ENCODE results near the gene PCDHGB6. TPM values are rescaled to one million over a fixed set of nuclear protein-coding genes. Genes with fewer than 3 reads are reported as not detected.
"Not testable (repeated sequence)": the region's sequence is repeated elsewhere in the genome, so short reads cannot be mapped to it uniquely, and the experiment has no call there.

Gene PCDHGB6
- total RNA-seq, 1 donor from 2014 or later: 39.4 TPM

GRCh38 chr5:141387557-141388311 is 20.1 kb upstream of the PCDHGB6 start, which contains the start of gene PCDHGB4:
PCDHGB4 (plus strand) TSS chr5:141387698; CDS start chr5:141387885, 187 bp downstream.
- not testable (repeated sequence) for H3K4me1 Mint-ChIP-seq (ENCODE audit: unreplicated experiment); H3K9me3 Mint-ChIP-seq; H3K27ac Mint-ChIP-seq; H3K27me3 Mint-ChIP-seq
- Mint-ChIP-seq H3K36me3 (peaks cover 16% of the 10 kb centered on the region), H3K4me3 (peak within 1 kb of the TSS; percentile 85)
- DNase-seq (ENCODE audit: extremely low spot score, unreplicated experiment): peak; percentile 67
- peak; percentile 67 for TF ChIP-seq CTCF (conservative IDR thresholded peaks at IDR 0.05)

DNA sequence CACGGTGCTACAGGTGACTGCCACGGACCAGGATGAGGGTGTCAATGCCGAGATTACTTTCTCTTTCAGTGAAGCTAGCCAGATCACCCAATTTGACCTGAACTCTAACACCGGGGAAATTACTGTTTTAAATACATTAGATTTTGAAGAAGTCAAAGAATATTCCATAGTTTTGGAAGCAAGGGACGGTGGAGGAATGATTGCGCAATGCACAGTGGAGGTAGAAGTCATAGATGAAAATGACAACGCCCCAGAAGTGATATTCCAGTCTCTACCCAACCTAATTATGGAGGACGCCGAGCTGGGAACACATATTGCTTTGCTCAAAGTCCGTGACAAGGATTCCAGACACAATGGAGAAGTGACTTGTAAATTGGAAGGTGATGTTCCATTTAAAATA is 19.2 kb upstream of the PCDHGB6 start:
- TF ChIP-seq CTCF (conservative IDR thresholded peaks at IDR 0.05): no peak
- Mint-ChIP-seq H3K27me3 (no peaks in the 10 kb centered on the region), H3K36me3 (peaks cover 16% of the 10 kb centered on the region), H3K27ac (no peak overlapping the region), H3K9me3 (peaks cover 6% of the 10 kb centered on the region), H3K4me1 (ENCODE audit: unreplicated experiment) (no peaks in the 10 kb centered on the region), H3K4me3 (peak overlapping the region; percentile 68)
- DNase-seq (ENCODE audit: extremely low spot score, unreplicated experiment): no peak

GRCh38 chr5:141389153-141390042 is 18.4 kb upstream of the PCDHGB6 start:
- Mint-ChIP-seq H3K4me3 (no peak overlapping the region), H3K4me1 (ENCODE audit: unreplicated experiment) (no peaks in the 10 kb centered on the region), H3K36me3 (peaks cover 20% of the 10 kb centered on the region), H3K27me3 (no peaks in the 10 kb centered on the region), H3K27ac (peak overlapping the region; percentile 4), H3K9me3 (peaks cover 10% of the 10 kb centered on the region)
- no peak for TF ChIP-seq CTCF (conservative IDR thresholded peaks at IDR 0.05)
- DNase-seq (ENCODE audit: extremely low spot score, unreplicated experiment): peak; percentile 55

- Mint-ChIP-seq H3K27me3 (no peaks in the 10 kb centered on the region), H3K9me3 (peaks cover 14% of the 10 kb centered on the region), H3K4me1 (ENCODE audit: unreplicated experiment) (no peaks in the 10 kb centered on the region), H3K4me3 (no peak within 1 kb of the TSS), H3K27ac (no peak within 1 kb of the TSS), H3K36me3 (peaks cover 22% of the 10 kb centered on the region)
- TF ChIP-seq CTCF (conservative IDR thresholded peaks at IDR 0.05): no peak
- DNase-seq (ENCODE audit: extremely low spot score, unreplicated experiment): no peak
Measured at GRCh38 chr5:141392429-141393198, 15.2 kb upstream of the PCDHGB6 start, which contains the start of gene PCDHGA8. PCDHGA8 (plus strand) TSS chr5:141392633; CDS start chr5:141392814, 181 bp downstream.

- DNase-seq (ENCODE audit: extremely low spot score, unreplicated experiment): no peak
- Mint-ChIP-seq H3K27ac (no peak overlapping the region), H3K4me1 (ENCODE audit: unreplicated experiment) (no peaks in the 10 kb centered on the region), H3K36me3 (peaks cover 22% of the 10 kb centered on the region), H3K9me3 (peaks cover 14% of the 10 kb centered on the region), H3K4me3 (no peak overlapping the region), H3K27me3 (no peaks in the 10 kb centered on the region)
- no peak for TF ChIP-seq CTCF (conservative IDR thresholded peaks at IDR 0.05)
Measured at GRCh38 chr5:141393267-141393666, 14.6 kb upstream of the PCDHGB6 start.

- peaks cover 14% of the 10 kb centered on the region for H3K9me3 Mint-ChIP-seq
- not testable (repeated sequence) for DNase-seq (ENCODE audit: extremely low spot score, unreplicated experiment); H3K4me3 Mint-ChIP-seq; H3K27ac Mint-ChIP-seq; H3K4me1 Mint-ChIP-seq (ENCODE audit: unreplicated experiment); H3K27me3 Mint-ChIP-seq
- H3K36me3 Mint-ChIP-seq: peaks cover 15% of the 10 kb centered on the region
Measured at GRCh38 chr5:141394401-141395187, 13.2 kb upstream of the PCDHGB6 start.
